AG09319 (cell line): Measurements from ENCODE around the gene SP1.

Experiments
- DNase-seq: peaks from one replicate; pipeline ENCODE4 v3.0.0-alpha.2; 2010; ENCODE audit warnings: low read depth; ENCODE audit errors: extremely low read depth
- TF ChIP-seq, protein P1 (sequence below): IDR thresholded peaks from 2 replicates; pipeline ENCODE4 v1.5.1; 2011; ENCODE audit warnings: low read depth, mild to moderate bottlenecking, inconsistent platforms, low read length, moderate library complexity

The SP1 gene

DNA sequence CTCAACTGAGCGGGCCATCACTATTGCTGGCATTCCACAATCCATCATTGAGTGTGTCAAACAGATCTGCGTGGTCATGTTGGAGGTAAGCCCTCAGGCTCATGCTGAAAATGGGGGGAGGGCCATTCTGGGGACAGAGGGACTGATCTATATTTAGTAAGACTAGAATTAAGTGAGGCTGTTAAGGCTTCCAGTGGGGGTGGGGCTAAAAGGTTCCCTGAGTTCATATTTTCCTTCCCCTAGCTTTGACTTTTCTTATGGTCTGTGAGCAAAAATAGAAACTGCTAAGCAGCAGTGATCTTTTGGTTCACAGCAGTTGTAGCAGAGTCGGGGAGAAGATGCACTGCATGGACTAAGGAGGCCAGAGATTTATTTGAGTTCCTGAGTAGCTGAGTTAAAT lies 81.1 kb downstream of the SP1 start:
- no peak for DNase-seq
- TF ChIP-seq, protein P1, sequence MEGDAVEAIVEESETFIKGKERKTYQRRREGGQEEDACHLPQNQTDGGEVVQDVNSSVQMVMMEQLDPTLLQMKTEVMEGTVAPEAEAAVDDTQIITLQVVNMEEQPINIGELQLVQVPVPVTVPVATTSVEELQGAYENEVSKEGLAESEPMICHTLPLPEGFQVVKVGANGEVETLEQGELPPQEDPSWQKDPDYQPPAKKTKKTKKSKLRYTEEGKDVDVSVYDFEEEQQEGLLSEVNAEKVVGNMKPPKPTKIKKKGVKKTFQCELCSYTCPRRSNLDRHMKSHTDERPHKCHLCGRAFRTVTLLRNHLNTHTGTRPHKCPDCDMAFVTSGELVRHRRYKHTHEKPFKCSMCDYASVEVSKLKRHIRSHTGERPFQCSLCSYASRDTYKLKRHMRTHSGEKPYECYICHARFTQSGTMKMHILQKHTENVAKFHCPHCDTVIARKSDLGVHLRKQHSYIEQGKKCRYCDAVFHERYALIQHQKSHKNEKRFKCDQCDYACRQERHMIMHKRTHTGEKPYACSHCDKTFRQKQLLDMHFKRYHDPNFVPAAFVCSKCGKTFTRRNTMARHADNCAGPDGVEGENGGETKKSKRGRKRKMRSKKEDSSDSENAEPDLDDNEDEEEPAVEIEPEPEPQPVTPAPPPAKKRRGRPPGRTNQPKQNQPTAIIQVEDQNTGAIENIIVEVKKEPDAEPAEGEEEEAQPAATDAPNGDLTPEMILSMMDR: no peak

- TF ChIP-seq, protein P1: no peak
- no peak for DNase-seq
Observed at GRCh38 chr12:53461591-53461990, 81.6 kb downstream of the SP1 start.

DNA sequence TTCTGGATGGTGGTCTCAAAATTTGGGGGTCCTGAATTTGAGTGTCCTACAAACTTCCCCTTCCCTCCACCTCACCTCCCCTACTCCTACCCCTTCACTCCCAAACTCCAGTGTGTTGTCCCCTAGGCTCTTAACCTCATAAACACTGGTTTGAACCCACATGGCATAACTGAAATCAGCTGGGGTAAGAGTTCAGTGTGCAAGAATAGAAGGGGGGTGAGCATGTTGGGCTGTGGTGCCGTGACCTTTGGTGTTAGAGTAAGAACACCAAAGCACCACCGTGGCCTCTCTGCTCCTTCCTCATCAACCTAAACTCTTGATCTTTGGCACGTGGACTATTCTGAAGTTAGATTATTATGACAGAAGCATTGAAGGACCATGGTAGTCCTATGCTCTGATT lies 83.0 kb downstream of the SP1 start:
- DNase-seq: no peak
- TF ChIP-seq, protein P1: no peak

DNA sequence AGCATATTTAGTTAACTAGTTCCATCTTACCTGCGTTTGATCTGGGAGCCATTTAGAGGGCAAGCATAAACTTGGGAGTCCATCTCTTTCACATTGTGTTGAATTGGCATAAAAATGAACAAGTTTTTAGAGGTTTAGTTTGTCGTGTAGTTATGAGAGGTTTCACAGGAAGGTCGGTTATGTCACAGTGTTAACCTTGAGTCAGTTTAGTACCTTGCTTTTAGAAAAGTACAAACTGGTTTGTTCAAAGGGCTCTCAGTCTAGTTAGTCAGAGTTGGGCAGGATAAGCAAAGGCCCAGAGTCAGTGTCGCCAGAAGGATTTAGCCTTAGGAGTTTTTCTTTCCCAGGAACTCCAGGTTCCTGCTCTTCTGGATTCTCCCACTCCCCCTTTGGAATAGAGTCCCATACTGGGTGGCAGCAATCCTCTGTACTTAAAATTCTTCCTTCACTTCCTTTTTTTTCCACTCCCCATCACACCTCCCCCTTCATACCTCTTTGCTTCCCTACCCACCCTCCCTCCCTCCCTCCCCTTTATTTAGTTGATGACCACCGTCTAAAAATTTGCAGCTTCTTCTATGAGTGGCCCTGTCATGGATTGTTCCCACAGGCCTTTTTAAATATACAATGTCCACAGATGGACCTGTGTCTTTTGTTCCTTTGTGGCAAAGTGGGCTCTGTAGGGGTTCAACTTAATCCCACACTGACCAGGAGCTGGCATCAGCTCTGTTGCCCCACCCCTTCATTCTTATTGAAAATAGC lies 84.0 kb downstream of the SP1 start:
- TF ChIP-seq, protein P1: no peak
- no peak for DNase-seq

GRCh38 chr12:53464685-53465418 lies 84.9 kb downstream of the SP1 start:
- DNase-seq: no peak
- TF ChIP-seq, protein P1: no peak

DNA sequence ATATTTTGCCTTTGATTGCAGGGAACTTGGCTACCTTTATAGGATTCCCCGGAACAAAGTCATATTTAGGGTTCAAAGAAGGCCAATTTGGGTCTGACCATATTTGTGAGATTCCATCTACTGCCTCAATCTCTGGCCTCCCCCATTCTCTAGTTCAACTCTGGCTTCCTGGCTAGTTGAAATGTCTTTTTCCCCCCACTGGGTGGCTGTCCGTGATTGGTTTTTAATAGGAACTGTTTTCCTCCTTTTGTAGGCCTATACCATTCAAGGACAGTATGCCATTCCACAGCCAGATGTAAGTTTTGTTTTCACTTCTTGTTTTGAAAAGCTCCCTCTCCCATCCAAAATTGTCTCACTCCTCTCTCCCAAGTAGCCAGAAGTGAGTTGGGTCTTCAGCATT lies 85.7 kb downstream of the SP1 start:
- TF ChIP-seq, protein P1: no peak; the same call in 1 of the 2 replicates
- DNase-seq: no peak
